HEK293 (cell line): ENCODE results near the gene KIRREL1.
A peak's percentile ranks its signal among the peaks of the same experiment; 100 is the strongest.

Experiments
- BCL11A ChIP-seq: fragments of 450-650 bp; formaldehyde crosslinking; IDR thresholded peaks from 2 replicates; pipeline ENCODE4 v1.5.1; 2016; ENCODE audit warnings: low read depth, missing biosample characterization, missing genetic modification characterization
- KLF7 ChIP-seq: fragments of 450-650 bp; formaldehyde crosslinking; IDR thresholded peaks from 2 replicates; pipeline ENCODE4 v1.5.1; 2016; ENCODE audit warnings: missing biosample characterization, missing genetic modification characterization, borderline replicate concordance
- OVOL3 ChIP-seq: fragments of 450-650 bp; formaldehyde crosslinking; IDR thresholded peaks from 2 replicates; pipeline ENCODE4 v1.5.1; 2016; ENCODE audit warnings: missing biosample characterization, missing genetic modification characterization
- PRDM1 ChIP-seq: fragments of 450-650 bp; formaldehyde crosslinking; IDR thresholded peaks from 2 replicates; pipeline ENCODE4; 2016; ENCODE audit warnings: missing biosample characterization, missing genetic modification characterization
- RBAK ChIP-seq: fragments of 450-650 bp; formaldehyde crosslinking; IDR thresholded peaks from 2 replicates; pipeline ENCODE4 v1.5.1; 2016; ENCODE audit warnings: missing biosample characterization, missing genetic modification characterization
- SALL2 ChIP-seq: fragments of 450-650 bp; formaldehyde crosslinking; IDR thresholded peaks from 2 replicates; pipeline ENCODE4 v1.5.0; 2017; ENCODE audit warnings: missing biosample characterization, mild to moderate bottlenecking, missing genetic modification characterization, borderline replicate concordance
- SCRT1 ChIP-seq: fragments of 450-650 bp; formaldehyde crosslinking; IDR thresholded peaks from 2 replicates; pipeline ENCODE4 v1.5.1; 2016; ENCODE audit warnings: missing biosample characterization, missing genetic modification characterization, borderline replicate concordance
- ZFHX2 ChIP-seq: fragments of 450-650 bp; formaldehyde crosslinking; conservative IDR thresholded peaks from 2 replicates; pipeline ENCODE4 v1.5.1; 2016; ENCODE audit warnings: missing biosample characterization, missing genetic modification characterization
- ZNF175 ChIP-seq: fragments of 450-650 bp; formaldehyde crosslinking; IDR thresholded peaks from 2 replicates; pipeline ENCODE4 v1.5.1; 2016; ENCODE audit warnings: missing biosample characterization, missing genetic modification characterization
- ZNF223 ChIP-seq: fragments of 450-650 bp; formaldehyde crosslinking; IDR thresholded peaks from 2 replicates; pipeline ENCODE4 v1.5.1; 2016; ENCODE audit warnings: missing biosample characterization, missing genetic modification characterization
- ZNF311 ChIP-seq: fragments of 450-650 bp; formaldehyde crosslinking; IDR thresholded peaks from 2 replicates; pipeline ENCODE4 v1.5.1; 2017; ENCODE audit warnings: missing biosample characterization, missing genetic modification characterization, borderline replicate concordance
- ZNF324 ChIP-seq: fragments of 450-650 bp; formaldehyde crosslinking; IDR thresholded peaks from 2 replicates; pipeline ENCODE4 v1.5.1; 2016; ENCODE audit warnings: missing biosample characterization, missing genetic modification characterization
- ZNF561 ChIP-seq: fragments of 450-650 bp; IDR thresholded peaks from 2 replicates; pipeline ENCODE4 v1.5.1; 2018; ENCODE audit warnings: missing biosample characterization, missing genetic modification characterization, borderline replicate concordance
- ZNF600 ChIP-seq: fragments of 450-650 bp; formaldehyde crosslinking; IDR thresholded peaks from 2 replicates; pipeline ENCODE4 v1.5.1; 2016; ENCODE audit warnings: missing biosample characterization, missing genetic modification characterization
- ZNF629 ChIP-seq: fragments of 450-650 bp; formaldehyde crosslinking; IDR thresholded peaks from 2 replicates; pipeline ENCODE4 v1.5.1; 2017; ENCODE audit warnings: missing biosample characterization, missing genetic modification characterization
- ZNF768 ChIP-seq: fragments of 450-650 bp; formaldehyde crosslinking; IDR thresholded peaks from 2 replicates; pipeline ENCODE4 v1.5.1; 2018; ENCODE audit warnings: missing biosample characterization, mild to moderate bottlenecking, missing genetic modification characterization
- ZNF777 ChIP-seq: fragments of 450-650 bp; formaldehyde crosslinking; IDR thresholded peaks from 2 replicates; pipeline ENCODE4 v1.5.1; 2017; ENCODE audit warnings: missing biosample characterization, missing genetic modification characterization, borderline replicate concordance
- ZSCAN23 ChIP-seq: fragments of 450-650 bp; formaldehyde crosslinking; IDR thresholded peaks from 2 replicates; pipeline ENCODE4 v1.5.1; 2016; ENCODE audit warnings: missing biosample characterization, missing genetic modification characterization
- ZSCAN30 ChIP-seq: fragments of 450-650 bp; IDR thresholded peaks from 2 replicates; pipeline ENCODE4 v1.5.1; 2018; ENCODE audit warnings: missing biosample characterization, mild to moderate bottlenecking, missing genetic modification characterization, moderate library complexity
- TF ChIP-seq, protein P1 (sequence below): fragments of 450-650 bp; IDR thresholded peaks from 2 replicates; pipeline ENCODE4 v1.5.1; 2018; ENCODE audit warnings: missing biosample characterization, missing genetic modification characterization
- TF ChIP-seq, protein P2 (sequence below): fragments of 450-650 bp; formaldehyde crosslinking; IDR thresholded peaks from 2 replicates; pipeline ENCODE4 v1.5.1; 2017; ENCODE audit warnings: missing biosample characterization, missing genetic modification characterization
- TF ChIP-seq, protein P3 (sequence below): fragments of 450-650 bp; formaldehyde crosslinking; IDR thresholded peaks from 2 replicates; pipeline ENCODE4 v1.5.1; 2016; ENCODE audit warnings: missing biosample characterization, missing genetic modification characterization
- TF ChIP-seq, protein P4 (sequence below): fragments of 450-650 bp; formaldehyde crosslinking; IDR thresholded peaks from 2 replicates; pipeline ENCODE4 v1.5.1; 2017; ENCODE audit warnings: missing biosample characterization, mild to moderate bottlenecking, missing genetic modification characterization, moderate library complexity
- TF ChIP-seq, protein P5 (sequence below): fragments of 450-650 bp; formaldehyde crosslinking; conservative IDR thresholded peaks from 2 replicates; pipeline ENCODE4 v1.5.1; 2016; ENCODE audit warnings: low read depth, missing biosample characterization, missing genetic modification characterization
- TF ChIP-seq, protein P6 (sequence below): fragments of 450-650 bp; formaldehyde crosslinking; IDR thresholded peaks from 2 replicates; pipeline ENCODE4 v1.5.1; 2017; ENCODE audit warnings: missing biosample characterization, missing genetic modification characterization

Gene KIRREL1

DNA sequence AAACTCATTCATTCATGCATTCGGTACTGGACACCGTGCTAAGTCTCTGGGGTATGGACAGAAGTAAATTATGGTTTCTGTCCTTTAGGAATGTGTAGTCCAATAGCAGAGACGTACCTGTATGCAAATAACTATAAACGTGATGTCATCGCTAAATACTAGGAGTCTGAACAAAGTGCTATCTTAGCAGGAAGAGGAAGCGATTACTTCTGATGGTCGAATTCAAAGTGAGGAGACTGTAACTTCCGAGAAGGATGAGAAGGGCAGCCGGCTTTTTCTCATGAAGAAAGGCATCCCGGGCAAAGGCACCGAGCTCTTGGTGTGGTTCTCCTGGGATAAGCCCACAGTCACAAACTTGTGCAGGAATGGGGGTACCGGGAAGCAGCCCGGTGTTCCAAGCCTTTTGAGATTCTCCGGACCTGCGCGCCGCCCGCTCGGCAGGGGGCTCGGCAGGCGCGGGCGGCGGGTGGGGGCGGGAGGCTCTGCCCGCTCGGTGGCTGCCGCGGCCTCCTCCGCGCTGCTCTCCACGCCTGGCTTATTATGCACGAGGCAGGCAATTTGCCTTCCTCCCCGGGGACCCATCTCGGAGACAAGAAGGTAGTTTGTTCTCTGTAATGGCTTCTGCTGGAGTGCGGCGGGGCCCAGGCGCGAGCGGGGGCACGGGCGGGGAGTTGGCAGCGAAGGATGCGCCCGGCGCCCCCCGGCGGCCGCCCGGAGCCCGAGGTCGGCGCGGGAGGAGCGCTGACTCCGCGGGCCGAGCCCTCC lies 119.7 kb downstream of the KIRREL1 start (continued):
- no peak for TF ChIP-seq PRDM1 (tag by site-specific recombination)
- TF ChIP-seq ZNF561 (tag by site-specific recombination): peak; percentile 92; the same call in 1 of the 2 replicates
- peak; percentile 55; the same call in 1 of the 2 replicates for TF ChIP-seq ZNF629 (tag by site-specific recombination)
- no peak for TF ChIP-seq KLF7 (tag by site-specific recombination)
- TF ChIP-seq, protein P1, sequence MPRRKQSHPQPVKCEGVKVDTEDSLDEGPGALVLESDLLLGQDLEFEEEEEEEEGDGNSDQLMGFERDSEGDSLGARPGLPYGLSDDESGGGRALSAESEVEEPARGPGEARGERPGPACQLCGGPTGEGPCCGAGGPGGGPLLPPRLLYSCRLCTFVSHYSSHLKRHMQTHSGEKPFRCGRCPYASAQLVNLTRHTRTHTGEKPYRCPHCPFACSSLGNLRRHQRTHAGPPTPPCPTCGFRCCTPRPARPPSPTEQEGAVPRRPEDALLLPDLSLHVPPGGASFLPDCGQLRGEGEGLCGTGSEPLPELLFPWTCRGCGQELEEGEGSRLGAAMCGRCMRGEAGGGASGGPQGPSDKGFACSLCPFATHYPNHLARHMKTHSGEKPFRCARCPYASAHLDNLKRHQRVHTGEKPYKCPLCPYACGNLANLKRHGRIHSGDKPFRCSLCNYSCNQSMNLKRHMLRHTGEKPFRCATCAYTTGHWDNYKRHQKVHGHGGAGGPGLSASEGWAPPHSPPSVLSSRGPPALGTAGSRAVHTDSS (tag by site-specific recombination): no peak; the same call in 1 of the 2 replicates
- no peak for TF ChIP-seq ZNF777 (tag by site-specific recombination)
- peak; percentile 77 for TF ChIP-seq ZFHX2 (tag by site-specific recombination)
- TF ChIP-seq ZNF324 (tag by site-specific recombination): no peak
- TF ChIP-seq, protein P2, sequence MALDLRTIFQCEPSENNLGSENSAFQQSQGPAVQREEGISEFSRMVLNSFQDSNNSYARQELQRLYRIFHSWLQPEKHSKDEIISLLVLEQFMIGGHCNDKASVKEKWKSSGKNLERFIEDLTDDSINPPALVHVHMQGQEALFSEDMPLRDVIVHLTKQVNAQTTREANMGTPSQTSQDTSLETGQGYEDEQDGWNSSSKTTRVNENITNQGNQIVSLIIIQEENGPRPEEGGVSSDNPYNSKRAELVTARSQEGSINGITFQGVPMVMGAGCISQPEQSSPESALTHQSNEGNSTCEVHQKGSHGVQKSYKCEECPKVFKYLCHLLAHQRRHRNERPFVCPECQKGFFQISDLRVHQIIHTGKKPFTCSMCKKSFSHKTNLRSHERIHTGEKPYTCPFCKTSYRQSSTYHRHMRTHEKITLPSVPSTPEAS (tag by site-specific recombination): no peak
- TF ChIP-seq, protein P3, sequence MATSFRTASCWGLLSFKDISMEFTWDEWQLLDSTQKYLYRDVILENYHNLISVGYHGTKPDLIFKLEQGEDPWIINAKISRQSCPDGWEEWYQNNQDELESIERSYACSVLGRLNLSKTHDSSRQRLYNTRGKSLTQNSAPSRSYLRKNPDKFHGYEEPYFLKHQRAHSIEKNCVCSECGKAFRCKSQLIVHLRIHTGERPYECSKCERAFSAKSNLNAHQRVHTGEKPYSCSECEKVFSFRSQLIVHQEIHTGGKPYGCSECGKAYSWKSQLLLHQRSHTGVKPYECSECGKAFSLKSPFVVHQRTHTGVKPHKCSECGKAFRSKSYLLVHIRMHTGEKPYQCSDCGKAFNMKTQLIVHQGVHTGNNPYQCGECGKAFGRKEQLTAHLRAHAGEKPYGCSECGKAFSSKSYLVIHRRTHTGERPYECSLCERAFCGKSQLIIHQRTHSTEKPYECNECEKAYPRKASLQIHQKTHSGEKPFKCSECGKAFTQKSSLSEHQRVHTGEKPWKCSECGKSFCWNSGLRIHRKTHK (tag by site-specific recombination): no peak
- TF ChIP-seq ZSCAN30 (tag by site-specific recombination): peak; percentile 81
- TF ChIP-seq SALL2 (tag by site-specific recombination): no peak
- TF ChIP-seq ZNF311 (tag by site-specific recombination): no peak
- no peak for TF ChIP-seq ZNF223 (tag by site-specific recombination)
- no peak for TF ChIP-seq BCL11A (tag by site-specific recombination)
- TF ChIP-seq SCRT1: no peak
- TF ChIP-seq RBAK (tag by site-specific recombination): no peak
- TF ChIP-seq ZNF175: no peak
- TF ChIP-seq ZSCAN23 (tag by site-specific recombination): no peak
- TF ChIP-seq, protein P4, sequence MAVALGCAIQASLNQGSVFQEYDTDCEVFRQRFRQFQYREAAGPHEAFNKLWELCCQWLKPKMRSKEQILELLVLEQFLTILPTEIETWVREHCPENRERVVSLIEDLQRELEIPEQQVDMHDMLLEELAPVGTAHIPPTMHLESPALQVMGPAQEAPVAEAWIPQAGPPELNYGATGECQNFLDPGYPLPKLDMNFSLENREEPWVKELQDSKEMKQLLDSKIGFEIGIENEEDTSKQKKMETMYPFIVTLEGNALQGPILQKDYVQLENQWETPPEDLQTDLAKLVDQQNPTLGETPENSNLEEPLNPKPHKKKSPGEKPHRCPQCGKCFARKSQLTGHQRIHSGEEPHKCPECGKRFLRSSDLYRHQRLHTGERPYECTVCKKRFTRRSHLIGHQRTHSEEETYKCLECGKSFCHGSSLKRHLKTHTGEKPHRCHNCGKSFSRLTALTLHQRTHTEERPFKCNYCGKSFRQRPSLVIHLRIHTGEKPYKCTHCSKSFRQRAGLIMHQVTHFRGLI (tag by site-specific recombination): no peak
- TF ChIP-seq, protein P5, sequence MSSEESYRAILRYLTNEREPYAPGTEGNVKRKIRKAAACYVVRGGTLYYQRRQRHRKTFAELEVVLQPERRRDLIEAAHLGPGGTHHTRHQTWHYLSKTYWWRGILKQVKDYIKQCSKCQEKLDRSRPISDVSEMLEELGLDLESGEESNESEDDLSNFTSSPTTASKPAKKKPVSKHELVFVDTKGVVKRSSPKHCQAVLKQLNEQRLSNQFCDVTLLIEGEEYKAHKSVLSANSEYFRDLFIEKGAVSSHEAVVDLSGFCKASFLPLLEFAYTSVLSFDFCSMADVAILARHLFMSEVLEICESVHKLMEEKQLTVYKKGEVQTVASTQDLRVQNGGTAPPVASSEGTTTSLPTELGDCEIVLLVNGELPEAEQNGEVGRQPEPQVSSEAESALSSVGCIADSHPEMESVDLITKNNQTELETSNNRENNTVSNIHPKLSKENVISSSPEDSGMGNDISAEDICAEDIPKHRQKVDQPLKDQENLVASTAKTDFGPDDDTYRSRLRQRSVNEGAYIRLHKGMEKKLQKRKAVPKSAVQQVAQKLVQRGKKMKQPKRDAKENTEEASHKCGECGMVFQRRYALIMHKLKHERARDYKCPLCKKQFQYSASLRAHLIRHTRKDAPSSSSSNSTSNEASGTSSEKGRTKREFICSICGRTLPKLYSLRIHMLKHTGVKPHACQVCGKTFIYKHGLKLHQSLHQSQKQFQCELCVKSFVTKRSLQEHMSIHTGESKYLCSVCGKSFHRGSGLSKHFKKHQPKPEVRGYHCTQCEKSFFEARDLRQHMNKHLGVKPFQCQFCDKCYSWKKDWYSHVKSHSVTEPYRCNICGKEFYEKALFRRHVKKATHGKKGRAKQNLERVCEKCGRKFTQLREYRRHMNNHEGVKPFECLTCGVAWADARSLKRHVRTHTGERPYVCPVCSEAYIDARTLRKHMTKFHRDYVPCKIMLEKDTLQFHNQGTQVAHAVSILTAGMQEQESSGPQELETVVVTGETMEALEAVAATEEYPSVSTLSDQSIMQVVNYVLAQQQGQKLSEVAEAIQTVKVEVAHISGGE (tag by site-specific recombination): no peak
- TF ChIP-seq, protein P6, sequence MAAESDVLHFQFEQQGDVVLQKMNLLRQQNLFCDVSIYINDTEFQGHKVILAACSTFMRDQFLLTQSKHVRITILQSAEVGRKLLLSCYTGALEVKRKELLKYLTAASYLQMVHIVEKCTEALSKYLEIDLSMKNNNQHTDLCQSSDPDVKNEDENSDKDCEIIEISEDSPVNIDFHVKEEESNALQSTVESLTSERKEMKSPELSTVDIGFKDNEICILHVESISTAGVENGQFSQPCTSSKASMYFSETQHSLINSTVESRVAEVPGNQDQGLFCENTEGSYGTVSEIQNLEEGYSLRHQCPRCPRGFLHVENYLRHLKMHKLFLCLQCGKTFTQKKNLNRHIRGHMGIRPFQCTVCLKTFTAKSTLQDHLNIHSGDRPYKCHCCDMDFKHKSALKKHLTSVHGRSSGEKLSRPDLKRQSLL (tag by site-specific recombination): peak; percentile 14; the same call in 1 of the 2 replicates
- no peak for TF ChIP-seq ZNF600
- no peak for TF ChIP-seq OVOL3 (tag by site-specific recombination)
- no peak for TF ChIP-seq ZNF768
